Pancreas (tissue), 10 donors: Measurements from ENCODE around the gene ITFG1. TPM values are rescaled to one million over a fixed set of nuclear protein-coding genes. Genes with fewer than 3 reads are reported as not detected.

Experiments
- ATAC-seq, 4 donors: fragments of 200-7000 bp; cut with Tn5 transposase; one replicate each; pipeline versions ENCODE4 v1.8.0 to v1.9.1; 2020; ENCODE audit warnings: mild to moderate bottlenecking in 4 of 4, moderate library complexity in 4 of 4
- DNase-seq, 6 donors: peaks; one replicate each; pipeline ENCODE4 v3.0.0-alpha.2; 2020
- FAIRE-seq: peaks from 2 replicates; lab custom pipeline; 2012; peaks lifted over from hg19 to GRCh38; lab: Jason Lieb, UNC
- H3K27ac ChIP-seq, 4 donors: fragments of 200-600 bp; sonication (generic); 1 replicate in 3 of 4; 2 replicates in 1 of 4; pipeline versions ENCODE4 v1.5.0 to v1.8.0; 2020
- H3K27me3 ChIP-seq, 4 donors: fragments of 200-600 bp; one replicate each; pipeline ENCODE4 v1.8.0; 2021
- H3K36me3 ChIP-seq, 3 donors: fragments of 200-600 bp; sonication (generic) in 1 of 3; one replicate each; pipeline versions ENCODE4 v1.5.0 to v1.8.0; 2020 to 2021
- H3K4me1 ChIP-seq, 3 donors: fragments of 200-600 bp; one replicate each; pipeline ENCODE4 v1.8.0; 2021
- H3K4me3 ChIP-seq, 4 donors: fragments of 200-600 bp; sonication (generic) in 2 of 4; one replicate each; pipeline versions ENCODE4 v1.5.0 to v1.8.0; 2020 to 2021
- H3K9me3 ChIP-seq, 4 donors: fragments of 200-600 bp; one replicate each; pipeline ENCODE4 v1.8.0; 2021
- WGBS, 2 donors: extraction: QIAGEN DNeasy Blood & Tissue Kit; methylation state at CpG; one replicate each; pipeline ENCODE4 v1.1.7; 2013; 5-methylcytosine and 5-hydroxymethylcytosine counted together
- intact Hi-C, 3 donors: fragments of 100-400 bp; cut with DNase I; formaldehyde crosslinking; loops; one replicate each; pipeline versions ENCODE4 v1.11.1 to v1.14.2; 2022
- polyA plus RNA-seq, 2 donors: library from polyadenylated mRNA; stranded (reverse); fragments of 200-250 nt; gene quantifications; one replicate each; pipeline ENCODE4 v1.2.3, GENCODE V29; 2013
- total RNA-seq, 6 donors: library from RNA; stranded (reverse); fragmentation: NEBNext Ultra II Directional in 4 of 6; extraction: Animal tissue kit (Norgen Biotek cat#: 25700) in 4 of 6; gene quantifications; one replicate each; pipeline versions ENCODE4 v1.2.1 to v1.2.4, GENCODE V29; 2021 to 2023
- TF ChIP-seq, protein P1 (sequence below), 4 donors: fragments of 200-600 bp; sonication (generic) in 3 of 4; IDR thresholded peaks; one replicate each; pipeline versions ENCODE4 v1.5.0 to v1.8.0; 2021; ENCODE audit warnings: antibody characterized with exemption in 4 of 4
- donor health status: healthy with polysubstance abuse.
- donor health status: DM: no; HTN: no; CAD: no; lungs with moderate emphysema.
- donor health status: DM: no; HTN: no; CAD: no.
- donor health status: control.
- donor health status: control.
- donor health status: Bipolar disorder and iron deficiency.
- donor health status: DM: yes; HTN: yes; CAD: no.
- donor health status: DM: no; HTN: no; CAD: no.
- donor health status: DM: no; HTN: no; CAD: no.
- donor health status: DM: yes; HTN: yes; CAD: no.

Gene ITFG1
- total RNA-seq, result 10 to 100 TPM; 15.0 to 33.9 (median 21.2) TPM
- polyA plus RNA-seq, result 10 to 100 TPM in 1 of 2 donors, 1 to 10 TPM in 1; 5.9 to 27.4 TPM

DNA sequence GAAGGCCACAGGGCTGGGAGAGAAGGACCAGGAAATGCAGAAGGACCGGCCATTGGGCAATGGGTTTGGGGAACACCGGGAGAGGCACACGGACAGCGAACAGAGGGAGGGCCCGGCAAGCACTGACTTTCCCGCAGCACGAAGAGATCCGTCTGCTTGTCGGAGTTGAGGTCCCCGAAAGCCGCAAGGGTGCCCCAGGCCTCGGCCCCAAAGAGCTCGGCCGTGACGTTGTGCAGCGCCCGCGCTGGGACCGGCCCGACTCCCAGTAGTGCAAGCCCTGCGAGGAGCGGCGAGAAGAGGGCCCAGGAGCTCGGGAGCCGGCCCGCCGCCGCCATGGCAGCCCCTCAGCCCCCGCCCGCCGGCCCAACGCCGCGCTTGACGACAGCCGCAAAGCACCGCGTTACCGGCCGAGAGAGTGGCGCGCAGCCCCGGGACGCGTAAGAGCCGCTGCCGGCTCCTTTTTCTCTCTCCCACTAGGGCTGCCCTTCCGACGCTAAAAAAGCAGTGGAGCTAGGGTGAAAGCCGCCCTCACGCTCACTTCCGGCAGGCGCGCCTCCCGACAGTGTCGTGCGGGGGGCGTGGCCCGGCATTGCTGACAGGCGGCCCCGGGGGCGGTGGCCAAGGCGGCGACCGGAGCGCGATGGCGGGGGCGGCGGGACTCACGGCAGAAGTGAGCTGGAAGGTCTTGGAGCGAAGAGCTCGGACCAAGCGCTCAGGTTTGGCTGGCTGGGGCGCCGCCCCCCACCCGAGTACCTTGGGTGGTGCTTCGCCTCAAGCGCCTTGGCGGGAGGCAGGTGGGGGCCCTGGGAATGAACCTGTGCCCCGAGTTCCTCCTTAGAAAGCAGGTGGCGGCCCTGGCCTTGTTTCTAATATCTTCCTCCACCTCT lies at the start of gene ITFG1, which contains the start of gene PHKB:
Gene ITFG1, minus strand, starts transcription at position 353 of the 887 bp plus-strand sequence. Its CDS starts 18 bp downstream, at position 335.
Gene PHKB, plus strand, starts transcription at position 621 of the 887 bp plus-strand sequence. Its CDS starts 20 bp downstream, at position 641.
- peak; percentile 96 to 99 (median 96) for ATAC-seq
- Histone ChIP-seq H3K4me1 (peaks cover 12 to 31% (median 12%) of the 10 kb centered on the region in 3 donors), H3K9me3 (no peaks in the 10 kb centered on the region), H3K36me3 (no peaks in the 10 kb centered on the region), H3K4me3 (peak within 1 kb of the TSS; percentile 73 to 91 (median 86)), H3K27me3 (no peaks in the 10 kb centered on the region), H3K27ac (peak within 1 kb of the TSS; percentile 96 to 100 (median 100))
- DNase-seq, result peak; percentile 86 to 96 (median 90)
- WGBS, 2 donors, result 1% methylated on average over 68 to 82 of the region's 82 CpGs
- intact Hi-C loops, result no loop called here
- TF ChIP-seq, protein P1, sequence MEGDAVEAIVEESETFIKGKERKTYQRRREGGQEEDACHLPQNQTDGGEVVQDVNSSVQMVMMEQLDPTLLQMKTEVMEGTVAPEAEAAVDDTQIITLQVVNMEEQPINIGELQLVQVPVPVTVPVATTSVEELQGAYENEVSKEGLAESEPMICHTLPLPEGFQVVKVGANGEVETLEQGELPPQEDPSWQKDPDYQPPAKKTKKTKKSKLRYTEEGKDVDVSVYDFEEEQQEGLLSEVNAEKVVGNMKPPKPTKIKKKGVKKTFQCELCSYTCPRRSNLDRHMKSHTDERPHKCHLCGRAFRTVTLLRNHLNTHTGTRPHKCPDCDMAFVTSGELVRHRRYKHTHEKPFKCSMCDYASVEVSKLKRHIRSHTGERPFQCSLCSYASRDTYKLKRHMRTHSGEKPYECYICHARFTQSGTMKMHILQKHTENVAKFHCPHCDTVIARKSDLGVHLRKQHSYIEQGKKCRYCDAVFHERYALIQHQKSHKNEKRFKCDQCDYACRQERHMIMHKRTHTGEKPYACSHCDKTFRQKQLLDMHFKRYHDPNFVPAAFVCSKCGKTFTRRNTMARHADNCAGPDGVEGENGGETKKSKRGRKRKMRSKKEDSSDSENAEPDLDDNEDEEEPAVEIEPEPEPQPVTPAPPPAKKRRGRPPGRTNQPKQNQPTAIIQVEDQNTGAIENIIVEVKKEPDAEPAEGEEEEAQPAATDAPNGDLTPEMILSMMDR (IDR thresholded peaks at IDR 0.05), result no peak
- FAIRE-seq, result no peak

DNA sequence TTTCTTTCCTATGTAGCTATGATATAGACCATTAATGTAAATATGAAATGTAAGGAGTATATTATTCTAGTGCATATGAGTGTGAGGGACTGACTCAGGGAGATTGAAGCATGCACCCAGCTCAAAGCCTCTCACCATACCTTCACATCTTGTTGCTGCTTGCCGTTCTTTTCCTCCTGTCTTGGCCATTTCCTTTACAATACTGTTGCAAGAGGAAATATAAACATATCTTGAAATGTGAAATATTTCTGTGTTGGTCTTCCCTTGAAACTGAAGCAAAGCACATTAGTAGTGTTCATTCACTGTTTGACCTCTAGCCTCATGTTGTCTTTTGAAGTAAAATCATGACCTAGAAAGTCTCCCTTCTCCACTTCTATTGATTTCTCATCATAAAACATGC lies 46.8 kb upstream of the ITFG1 start:
- FAIRE-seq, result no peak
- H3K27me3 ChIP-seq, result no peaks in the 10 kb centered on the region
- no peak overlapping the region for H3K27ac ChIP-seq
- H3K36me3 ChIP-seq, result peaks cover 0 to 20% (median 0%) of the 10 kb centered on the region in 3 donors
- H3K9me3 ChIP-seq, result no peaks in the 10 kb centered on the region
- H3K4me1 ChIP-seq, result no peaks in the 10 kb centered on the region
- TF ChIP-seq, protein P1 (IDR thresholded peaks at IDR 0.05), result no peak
- DNase-seq, result no peak
- intact Hi-C loops, result no loop called here
- no peak for ATAC-seq
- 83 to 84% methylated on average over 1 of the region's 1 CpG for WGBS, 2 donors
- H3K4me3 ChIP-seq, result no peak overlapping the region

DNA sequence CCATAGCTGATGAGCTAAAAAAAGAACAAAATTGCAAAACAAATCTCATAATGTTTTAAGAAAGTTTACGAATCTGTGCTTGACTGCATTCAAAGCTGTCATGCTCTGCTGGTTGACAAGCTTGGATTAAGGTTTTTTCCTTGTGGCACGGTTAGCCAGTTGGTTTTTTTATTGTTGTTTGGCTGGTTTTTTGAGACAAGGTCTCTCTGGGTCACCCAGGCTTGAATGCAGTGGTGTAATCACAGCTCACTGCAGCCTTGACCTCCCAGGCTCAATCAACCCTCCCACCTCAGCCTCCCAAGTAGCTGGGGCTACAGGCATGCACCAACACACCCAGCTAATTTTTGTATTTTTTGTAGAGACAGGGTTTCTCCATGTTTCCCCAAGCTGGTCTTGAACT lies 45.9 kb upstream of the ITFG1 start:
- no peaks in the 10 kb centered on the region for H3K4me1 ChIP-seq
- no peak for DNase-seq
- FAIRE-seq, result no peak

DNA sequence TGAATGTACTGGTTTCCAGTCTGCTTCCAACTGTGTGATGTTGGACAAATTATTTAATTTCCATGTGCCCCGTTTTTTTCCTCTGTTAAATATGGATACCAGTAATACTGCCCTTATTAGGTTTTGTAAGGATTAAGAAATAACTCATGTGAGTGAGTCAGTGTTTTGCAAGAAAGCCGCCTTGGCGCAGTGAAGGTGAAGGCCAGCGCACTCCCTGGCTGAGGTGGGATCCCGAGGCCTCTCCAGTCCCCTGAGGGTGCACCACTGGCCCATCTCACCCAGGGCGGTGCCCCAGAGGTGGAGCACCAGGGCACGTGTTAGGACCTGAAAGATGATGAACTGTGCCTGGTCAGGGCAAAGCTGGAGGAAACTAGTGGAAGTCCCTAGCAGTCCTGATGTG lies 43.7 kb upstream of the ITFG1 start:
- Histone ChIP-seq H3K4me1 (no peaks in the 10 kb centered on the region), H3K36me3 (peaks cover 0 to 24% (median 5%) of the 10 kb centered on the region in 3 donors), H3K27ac (no peak overlapping the region), H3K4me3 (no peak overlapping the region), H3K9me3 (no peaks in the 10 kb centered on the region), H3K27me3 (no peaks in the 10 kb centered on the region)
- no peak for ATAC-seq
- WGBS, 2 donors, result 91 to 98% methylated on average over 7 of the region's 7 CpGs
- TF ChIP-seq, protein P1 (IDR thresholded peaks at IDR 0.05), result no peak
- no peak for FAIRE-seq
- DNase-seq, result peak in 1 of 6 donors; percentile 46
- intact Hi-C loops, result no loop called here

More for the DNA sequence above, 45.9 kb upstream of the ITFG1 start:
- Histone ChIP-seq H3K4me3 (no peak overlapping the region), H3K9me3 (no peaks in the 10 kb centered on the region), H3K36me3 (peaks cover 0 to 17% (median 0%) of the 10 kb centered on the region in 3 donors), H3K27ac (no peak overlapping the region), H3K27me3 (no peaks in the 10 kb centered on the region)
- no peak for ATAC-seq
- WGBS, 2 donors, result 74 to 82% methylated on average over 2 of the region's 2 CpGs
- TF ChIP-seq, protein P1 (IDR thresholded peaks at IDR 0.05), result no peak
- intact Hi-C loops, result no loop called here
